GM21390 (cell line): ENCODE data around the gene DIS3L2.
"Not testable (repeated sequence)": the region's sequence is repeated elsewhere in the genome, so short reads cannot be mapped to it uniquely, and the experiment has no call there.

Source experiments
- ATAC-seq: cut with Tn5 transposase; IDR thresholded peaks from one replicate; pipeline ENCODE4 v1.9.1; 2021; ENCODE audit not compliant: unreplicated experiment

DIS3L2 gene

GRCh38 chr2:232364806-232365594 lies 403.5 kb downstream of the DIS3L2 start:
- ATAC-seq: not testable (repeated sequence)

GRCh38 chr2:232365621-232366321 lies 404.3 kb downstream of the DIS3L2 start:
- no peak for ATAC-seq

- not testable (repeated sequence) for ATAC-seq
Observed at GRCh38 chr2:232366461-232366860, 404.9 kb downstream of the DIS3L2 start.

- ATAC-seq: no peak
Observed at GRCh38 chr2:232367016-232367415, 405.5 kb downstream of the DIS3L2 start.

GRCh38 chr2:232367591-232368233 lies 406.2 kb downstream of the DIS3L2 start:
- no peak for ATAC-seq

GRCh38 chr2:232368311-232368731 lies 406.8 kb downstream of the DIS3L2 start:
- no peak for ATAC-seq

- no peak for ATAC-seq
Observed at GRCh38 chr2:232369126-232369951, 407.8 kb downstream of the DIS3L2 start.

- ATAC-seq: not testable (repeated sequence)
Observed at GRCh38 chr2:232370007-232370406, 408.5 kb downstream of the DIS3L2 start.

GRCh38 chr2:232372231-232373208 lies 411.0 kb downstream of the DIS3L2 start:
- ATAC-seq: no peak

- no peak for ATAC-seq
Observed at GRCh38 chr2:232374356-232374755, 412.8 kb downstream of the DIS3L2 start.

- no peak for ATAC-seq
Observed at GRCh38 chr2:232375164-232375563, 413.7 kb downstream of the DIS3L2 start.

GRCh38 chr2:232376260-232376659 lies 414.7 kb downstream of the DIS3L2 start:
- no peak for ATAC-seq

- no peak for ATAC-seq
Observed at GRCh38 chr2:232376713-232377112, 415.2 kb downstream of the DIS3L2 start.

GRCh38 chr2:232377319-232377718 lies 415.8 kb downstream of the DIS3L2 start:
- ATAC-seq: no peak

- no peak for ATAC-seq
Observed at GRCh38 chr2:232377841-232378734, 416.6 kb downstream of the DIS3L2 start.

- not testable (repeated sequence) for ATAC-seq
Observed at GRCh38 chr2:232378735-232379151, 417.2 kb downstream of the DIS3L2 start, which contains the start of gene ALPP. Gene ALPP, plus strand, starts transcription at chr2:232378751. Its CDS starts 52 bp downstream, at chr2:232378803.

- not testable (repeated sequence) for ATAC-seq
Observed at GRCh38 chr2:232379610-232380590, 418.4 kb downstream of the DIS3L2 start.
